GM19193 (cell line): Measurements from ENCODE around the gene COL4A2.

Experiments
- POLR2A ChIP-seq: IDR thresholded peaks from 4 replicates; pipeline ENCODE4 v1.6.1; 2011; ENCODE audit not compliant: insufficient read depth, insufficient read length; ENCODE audit errors: extremely low read depth

The COL4A2 gene

DNA sequence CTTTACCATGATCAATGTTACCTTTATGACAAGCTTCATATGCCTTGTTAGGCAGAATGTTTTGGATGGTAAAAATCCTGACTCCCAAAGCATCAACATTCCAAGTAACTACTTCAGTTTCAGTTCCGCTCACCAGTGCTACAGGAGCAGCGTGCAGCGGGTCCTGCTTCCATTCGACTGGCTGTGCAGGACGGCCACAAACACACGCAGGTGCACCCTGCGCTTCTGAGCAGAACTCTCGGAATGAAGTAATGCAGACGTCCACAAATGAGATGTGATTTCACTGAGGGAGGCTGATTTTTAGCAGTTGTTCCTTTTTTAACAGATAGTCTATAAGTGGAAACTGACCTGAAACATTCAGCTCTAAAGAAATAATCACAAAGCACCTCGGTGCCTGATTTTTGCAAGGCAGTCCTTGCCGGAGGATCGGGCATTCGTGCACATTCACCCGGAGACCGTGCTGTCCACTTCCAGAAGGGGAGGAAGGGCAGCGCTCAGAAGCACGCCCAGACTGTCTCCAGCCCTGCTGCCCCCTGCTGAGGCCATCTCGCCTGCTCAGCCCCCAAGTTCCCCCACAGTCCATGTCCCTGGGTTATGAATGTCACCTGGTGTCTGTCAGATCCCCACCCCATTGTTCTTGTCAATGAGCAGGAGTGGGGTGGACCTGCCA lies 168.6 kb downstream of the COL4A2 start:
- TF ChIP-seq POLR2A: no peak

DNA sequence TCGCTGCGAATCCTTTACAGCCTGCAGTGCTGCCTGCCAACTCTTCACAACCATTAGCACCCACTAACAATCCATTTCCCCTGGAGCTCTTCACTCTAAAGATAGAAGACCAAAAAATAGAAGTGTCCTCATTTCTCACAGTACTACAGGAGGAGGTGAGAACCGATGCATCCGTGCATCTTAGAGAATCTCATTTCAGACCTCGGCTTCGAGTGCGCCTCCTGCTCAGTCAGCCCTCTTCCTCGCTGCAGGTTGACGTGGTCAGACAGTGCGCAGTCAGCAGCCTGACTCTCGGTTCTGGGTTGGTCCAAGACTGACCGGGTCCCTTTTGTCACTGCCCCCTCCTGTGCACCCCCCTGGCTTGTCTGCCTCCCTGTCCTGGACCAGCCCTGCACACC lies 169.1 kb downstream of the COL4A2 start:
- no peak for TF ChIP-seq POLR2A

DNA sequence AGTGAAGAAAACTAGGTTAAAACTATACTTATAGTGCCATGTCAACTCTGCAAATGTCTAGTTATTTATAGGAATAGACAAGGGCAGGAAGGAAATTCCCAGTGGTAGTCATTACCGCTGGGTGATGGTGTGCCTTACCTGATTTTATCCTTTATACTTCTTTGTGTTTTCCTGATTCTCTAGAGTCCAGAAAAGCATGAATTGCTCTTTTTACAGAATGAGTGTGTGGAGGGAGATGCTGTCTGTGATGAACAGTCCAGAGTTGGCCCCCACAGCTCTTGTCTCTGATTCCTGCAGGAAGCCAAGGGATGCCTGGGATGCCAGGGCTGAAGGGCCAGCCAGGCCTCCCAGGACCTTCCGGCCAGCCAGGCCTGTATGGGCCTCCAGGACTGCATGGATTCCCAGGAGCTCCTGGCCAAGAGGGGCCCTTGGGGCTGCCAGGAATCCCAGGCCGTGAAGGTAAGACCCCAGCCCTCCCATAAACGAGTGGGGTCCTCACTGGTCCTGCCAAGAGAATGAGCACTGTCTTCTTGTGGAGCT lies 170.7 kb downstream of the COL4A2 start:
- TF ChIP-seq POLR2A: no peak

DNA sequence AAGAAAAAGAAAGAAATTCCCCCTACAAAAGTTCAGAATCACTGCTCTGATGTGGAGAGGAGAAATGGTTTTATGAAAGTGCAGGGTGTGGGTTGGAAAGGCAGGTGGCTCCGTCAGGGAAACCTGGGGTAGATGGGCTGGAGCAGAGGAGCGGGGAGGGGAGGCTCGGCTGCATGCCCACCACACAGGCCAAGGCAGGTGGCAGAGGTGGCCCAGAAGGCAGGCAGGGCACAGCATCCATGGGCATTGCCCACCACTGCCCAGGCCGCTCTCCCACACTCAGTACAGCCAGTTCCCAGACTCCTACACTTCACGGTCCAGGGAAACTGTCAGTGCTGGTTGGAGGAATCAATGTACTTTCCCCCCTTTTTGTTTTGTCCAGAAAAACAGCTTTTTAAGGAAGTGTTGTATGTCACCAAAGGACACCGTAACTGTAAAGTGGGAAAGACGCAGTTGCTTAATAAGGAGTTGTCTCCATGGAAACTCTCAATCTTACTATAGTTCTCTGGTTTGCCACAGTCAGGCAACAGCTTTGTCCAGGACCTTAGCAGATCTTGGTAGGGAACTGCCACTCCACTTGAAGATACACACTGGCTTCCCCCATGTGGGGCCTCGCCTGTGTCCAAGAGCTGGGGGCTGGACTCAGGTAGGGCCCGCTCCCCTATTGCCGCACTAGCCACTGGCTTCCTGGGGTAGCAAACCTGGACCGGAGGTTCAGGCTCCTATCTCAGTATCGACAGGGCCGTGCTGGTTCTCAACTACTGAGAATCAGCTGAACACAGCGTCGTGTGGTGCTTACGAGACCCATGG lies 171.5 kb downstream of the COL4A2 start:
- TF ChIP-seq POLR2A: no peak

DNA sequence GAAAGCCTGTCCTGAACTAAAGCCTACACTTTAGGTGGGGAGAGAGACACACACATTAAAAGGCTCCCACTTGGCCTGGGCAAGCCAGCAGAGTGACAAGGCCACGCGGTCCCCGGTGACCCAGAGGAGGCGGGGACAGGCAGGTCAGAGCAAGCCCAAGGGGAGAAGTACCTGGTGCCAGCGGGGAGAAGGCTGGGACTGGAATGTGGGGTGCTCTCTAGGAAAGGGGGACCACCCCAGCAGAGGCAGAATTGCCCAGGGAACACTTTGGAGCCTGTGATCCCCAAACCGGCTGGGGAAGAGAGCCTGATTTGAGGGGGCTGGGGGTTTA lies 172.1 kb downstream of the COL4A2 start:
- no peak for TF ChIP-seq POLR2A

DNA sequence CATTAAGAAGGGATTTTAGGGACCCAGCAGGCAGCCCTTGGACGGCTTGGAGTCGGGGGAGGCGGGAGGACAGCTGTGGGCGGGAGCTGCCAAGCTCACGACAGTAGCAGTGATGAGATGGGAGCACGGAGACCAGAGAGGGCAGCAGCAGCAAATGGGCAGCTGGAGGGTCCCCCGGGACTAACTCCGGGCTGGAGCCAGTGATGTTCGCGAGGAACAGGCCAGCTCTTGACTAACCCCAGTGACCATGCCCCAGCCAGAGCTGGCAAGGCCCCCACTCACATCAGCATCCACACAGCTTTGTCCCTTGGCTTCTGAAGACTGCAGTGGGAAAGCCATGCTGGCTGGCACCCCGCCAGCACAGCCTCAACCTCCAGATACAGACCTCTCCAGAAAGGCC lies 172.6 kb downstream of the COL4A2 start:
- no peak for TF ChIP-seq POLR2A

DNA sequence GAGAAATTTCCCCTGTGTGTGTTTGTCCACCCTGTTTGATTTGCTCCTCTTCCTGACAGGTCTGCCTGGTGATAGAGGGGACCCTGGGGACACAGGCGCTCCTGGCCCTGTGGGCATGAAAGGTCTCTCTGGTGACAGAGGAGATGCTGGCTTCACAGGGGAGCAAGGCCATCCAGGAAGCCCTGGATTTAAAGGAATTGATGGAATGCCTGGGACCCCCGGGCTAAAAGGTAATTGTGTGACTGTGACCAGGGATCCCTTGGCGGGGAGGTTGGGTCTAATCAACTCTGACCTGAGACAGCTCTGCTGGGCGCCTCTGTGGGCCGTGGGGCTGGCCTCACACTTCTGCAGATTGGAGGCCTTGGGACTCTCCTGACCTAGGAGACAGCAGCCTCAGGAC lies 173.1 kb downstream of the COL4A2 start:
- no peak for TF ChIP-seq POLR2A

DNA sequence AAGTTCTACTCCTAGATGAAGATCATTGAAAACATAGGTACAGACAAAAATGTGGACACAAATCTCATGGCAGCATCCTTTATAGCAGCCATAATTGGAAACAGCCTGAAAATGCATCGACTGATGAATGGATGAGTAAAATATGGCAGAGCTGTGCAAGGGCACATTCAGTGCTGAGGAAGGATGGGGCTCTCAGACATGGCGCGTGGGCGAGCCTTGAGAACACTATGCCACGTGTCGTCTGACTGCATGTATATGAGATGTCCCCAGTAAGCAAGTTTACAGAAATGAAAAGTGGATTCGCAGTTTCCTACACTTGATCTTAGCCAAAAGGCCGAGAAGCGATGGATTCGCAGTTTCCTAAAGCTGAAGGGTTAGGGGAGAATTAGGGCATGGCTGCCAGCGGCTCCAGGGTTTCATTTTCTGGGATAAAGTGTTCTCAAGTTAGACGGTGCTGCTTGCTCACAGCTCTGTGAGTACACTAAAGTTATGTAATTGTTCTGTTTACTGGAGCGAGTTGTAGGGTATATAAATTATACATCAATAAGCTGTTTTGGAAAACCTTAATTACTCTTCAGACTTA lies 176.4 kb downstream of the COL4A2 start:
- no peak for TF ChIP-seq POLR2A

DNA sequence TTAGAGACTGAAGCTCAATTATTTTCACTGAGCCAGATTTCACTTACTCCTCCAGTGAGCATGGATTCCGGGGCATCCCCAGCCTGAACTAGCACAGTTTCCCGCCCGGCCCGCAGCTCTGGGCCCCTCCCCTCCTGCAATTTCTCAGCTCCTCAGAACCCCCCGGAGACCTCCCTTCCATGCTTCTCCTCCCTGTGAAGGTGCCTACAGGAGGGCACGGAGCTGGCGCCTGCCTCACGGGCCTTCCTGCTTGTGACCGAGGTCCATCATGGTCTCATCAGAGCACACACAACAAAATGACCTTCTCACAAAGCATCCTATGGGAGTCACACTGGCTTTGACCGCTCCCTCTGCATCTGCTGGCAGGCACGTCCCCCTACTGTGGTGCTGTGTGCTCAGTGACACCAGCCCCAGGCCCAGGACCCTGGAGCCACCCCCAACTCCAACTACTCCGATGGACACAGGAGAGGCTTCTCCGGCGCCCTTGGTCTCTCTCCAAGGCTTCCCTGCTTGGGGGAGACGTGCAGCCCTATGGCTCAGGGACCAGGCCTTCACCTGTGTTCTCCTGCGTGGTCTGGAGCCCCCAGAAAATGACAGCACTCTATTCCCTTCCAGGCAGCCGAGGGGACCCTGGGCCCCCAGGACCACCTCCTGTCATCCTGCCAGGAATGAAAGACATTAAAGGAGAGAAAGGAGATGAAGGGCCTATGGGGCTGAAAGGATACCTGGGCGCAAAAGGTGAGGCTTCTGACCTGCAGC lies 177.4 kb downstream of the COL4A2 start:
- no peak for TF ChIP-seq POLR2A

DNA sequence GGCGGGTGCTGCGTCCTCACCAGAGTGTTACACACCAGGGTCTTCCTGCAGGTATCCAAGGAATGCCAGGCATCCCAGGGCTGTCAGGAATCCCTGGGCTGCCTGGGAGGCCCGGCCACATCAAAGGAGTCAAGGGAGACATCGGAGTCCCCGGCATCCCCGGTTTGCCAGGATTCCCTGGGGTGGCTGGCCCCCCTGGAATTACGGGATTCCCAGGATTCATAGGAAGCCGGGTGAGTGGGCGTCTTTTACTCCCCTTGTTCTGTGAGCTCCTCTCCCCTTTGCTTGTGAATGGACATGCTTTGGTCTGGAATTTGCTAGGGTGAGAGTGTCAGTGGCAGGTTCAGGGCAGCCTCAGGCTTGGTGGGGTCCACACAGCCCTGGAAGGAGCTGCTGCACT lies 178.5 kb downstream of the COL4A2 start:
- no peak for TF ChIP-seq POLR2A

DNA sequence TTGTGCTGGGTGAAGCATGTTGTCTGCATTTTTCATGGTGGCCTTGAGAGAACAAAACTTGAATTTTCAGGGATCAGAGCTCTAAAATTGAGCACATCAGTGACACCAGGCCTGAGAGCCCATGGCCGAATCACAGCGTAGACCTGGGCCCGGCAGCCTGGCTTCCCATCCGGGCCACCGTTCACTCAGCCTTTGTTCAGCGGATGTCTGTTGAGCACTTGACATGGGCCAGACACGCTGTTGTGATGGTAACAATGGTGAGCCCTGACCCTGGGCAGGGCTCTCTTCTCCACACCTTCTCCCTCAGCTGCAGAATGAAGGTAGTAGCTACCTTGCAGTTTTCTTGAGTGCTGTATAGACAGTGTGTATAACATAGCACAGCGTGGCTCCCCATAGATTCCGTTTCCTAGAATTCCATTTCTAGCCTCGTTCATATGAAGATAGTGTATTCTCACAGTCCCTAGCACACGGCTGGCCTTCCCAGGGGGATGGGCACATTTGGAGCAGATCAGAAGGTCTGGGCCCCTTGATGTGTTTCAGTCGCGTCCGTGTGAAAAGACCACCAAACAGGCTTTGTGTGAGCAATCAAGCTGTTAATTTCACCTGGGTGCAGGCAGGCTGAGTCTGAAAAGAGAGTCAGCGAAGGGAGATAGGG lies 179.1 kb downstream of the COL4A2 start:
- no peak for TF ChIP-seq POLR2A

DNA sequence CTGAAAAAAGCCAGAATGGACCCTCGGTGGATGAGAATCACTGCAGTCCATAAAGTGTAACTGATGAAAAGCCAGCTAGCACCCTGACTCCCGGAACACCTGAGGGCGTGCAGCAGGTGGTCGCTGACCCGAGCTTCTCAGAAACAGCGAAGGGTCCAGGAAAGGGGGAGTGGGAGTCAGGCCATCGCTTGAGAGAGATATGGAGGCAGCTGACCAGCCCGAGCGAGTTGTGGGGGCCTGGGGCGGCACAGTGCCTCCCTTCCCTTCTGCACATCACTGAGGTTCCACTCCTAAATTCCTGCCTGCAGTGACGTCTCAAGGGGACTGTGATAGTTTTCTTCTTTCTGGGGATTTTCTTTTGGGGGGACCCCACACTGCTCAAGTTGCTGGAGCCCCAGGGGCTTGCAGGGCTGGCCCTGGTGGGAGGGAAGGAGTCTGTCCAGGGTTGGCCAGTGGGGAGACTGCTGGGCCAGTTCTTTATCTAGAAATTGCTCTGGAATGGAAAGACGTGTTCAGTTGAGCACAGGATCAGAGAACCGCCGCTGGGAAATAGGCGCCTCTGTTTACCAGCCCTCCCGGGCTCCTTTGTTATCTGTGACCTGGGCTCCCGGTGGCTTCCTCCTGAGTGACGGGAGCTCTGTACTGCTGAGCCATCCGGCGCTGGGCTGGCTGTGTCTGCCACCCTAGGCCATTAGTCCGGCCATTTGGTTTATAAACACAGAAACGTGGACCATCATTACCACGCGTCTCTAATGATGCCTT lies 183.1 kb downstream of the COL4A2 start:
- no peak for TF ChIP-seq POLR2A

DNA sequence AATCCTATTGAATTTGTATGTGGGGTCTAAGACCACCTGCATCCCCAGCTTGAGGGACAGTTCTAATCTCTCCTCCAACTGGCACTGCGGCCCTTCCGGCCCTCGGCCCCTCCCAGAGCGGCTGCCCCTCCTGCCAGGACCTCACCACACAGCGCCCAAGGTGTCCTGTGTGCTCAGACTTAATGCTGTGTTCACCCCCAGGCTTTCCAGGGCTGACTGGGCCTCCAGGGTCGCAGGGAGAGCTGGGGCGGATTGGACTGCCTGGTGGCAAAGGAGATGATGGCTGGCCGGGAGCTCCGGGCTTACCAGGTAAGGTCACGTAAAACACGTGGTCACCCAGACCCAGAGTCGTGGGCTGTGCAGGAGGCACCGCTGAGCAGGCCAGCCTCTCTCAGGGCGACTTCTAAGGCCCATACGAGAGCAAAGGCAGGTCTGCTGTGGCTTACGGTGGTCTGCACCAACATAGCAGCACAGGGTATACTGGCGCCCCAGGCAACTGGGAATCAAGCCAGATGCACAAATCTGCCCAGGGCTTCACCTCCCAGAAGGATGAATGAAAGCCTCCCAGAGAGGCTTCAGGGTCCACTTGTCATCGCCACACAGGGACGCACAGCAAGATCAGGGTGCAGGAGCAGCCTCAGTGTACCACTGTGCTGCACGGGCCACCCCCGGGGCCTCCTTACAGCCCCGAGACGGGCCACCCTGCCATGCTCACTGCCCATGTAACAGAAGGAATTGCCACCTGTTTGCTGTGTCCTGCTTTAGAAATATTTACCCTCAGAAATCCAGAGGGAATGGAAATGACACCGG lies 185.0 kb downstream of the COL4A2 start:
- no peak for TF ChIP-seq POLR2A
